ENCODE data around the gene SPP2. TPM values are rescaled to one million over a fixed set of nuclear protein-coding genes. Genes with fewer than 3 reads are reported as not detected.

The SPP2 gene
- total RNA-seq (2014; rRNA removed; shearing (Covaris generic)), result 0.27 TPM in 1 of 2 replicates, not detected in the other

GRCh38 chr2:234050455-234051135, at the start of gene SPP2:
Gene SPP2 (plus strand): TSS chr2:234050702. CDS start chr2:234050787, 85 bp downstream.
- DNase-seq (ENCODE audit: low read depth), result peak; percentile 37

- no peak for DNase-seq (ENCODE audit: low read depth)
These were observed 48.9 kb upstream of the SPP2 start for GRCh38 chr2:234001380-234002160.

GRCh38 chr2:234002281-234002680, 48.2 kb upstream of the SPP2 start:
- DNase-seq (ENCODE audit: low read depth), result no peak

- DNase-seq (ENCODE audit: low read depth), result peak; percentile 95
These were observed 46.4 kb upstream of the SPP2 start for GRCh38 chr2:234003972-234004617.

GRCh38 chr2:234005126-234005525, 45.4 kb upstream of the SPP2 start:
- no peak for DNase-seq (ENCODE audit: low read depth)

GRCh38 chr2:234006501-234006900, 44.0 kb upstream of the SPP2 start:
- DNase-seq (ENCODE audit: low read depth), result no peak

GRCh38 chr2:234014427-234014826, 36.1 kb upstream of the SPP2 start:
- no peak for DNase-seq (ENCODE audit: low read depth)

GRCh38 chr2:234015861-234016260, 34.6 kb upstream of the SPP2 start:
- no peak for DNase-seq (ENCODE audit: low read depth)

GRCh38 chr2:234019896-234020295, 30.6 kb upstream of the SPP2 start:
- no peak for DNase-seq (ENCODE audit: low read depth)

GRCh38 chr2:234020332-234020731, 30.2 kb upstream of the SPP2 start:
- DNase-seq (ENCODE audit: low read depth), result no peak

- DNase-seq (ENCODE audit: low read depth), result no peak
These were observed 28.1 kb upstream of the SPP2 start for GRCh38 chr2:234022424-234022823.

- no peak for DNase-seq (ENCODE audit: low read depth)
These were observed 26.2 kb upstream of the SPP2 start for GRCh38 chr2:234024304-234024703.

- DNase-seq (ENCODE audit: low read depth), result no peak
These were observed 25.0 kb upstream of the SPP2 start for GRCh38 chr2:234025466-234025865.

- DNase-seq (ENCODE audit: low read depth), result peak; percentile 76
These were observed 24.6 kb upstream of the SPP2 start for GRCh38 chr2:234025891-234026401.

GRCh38 chr2:234026693-234027254, 23.7 kb upstream of the SPP2 start:
- DNase-seq (ENCODE audit: low read depth), result no peak

- DNase-seq (ENCODE audit: low read depth), result peak; percentile 44
These were observed 22.9 kb upstream of the SPP2 start for GRCh38 chr2:234027641-234028040.

GRCh38 chr2:234029150-234029733, 21.3 kb upstream of the SPP2 start:
- peak; percentile 64 for DNase-seq (ENCODE audit: low read depth)

- DNase-seq (ENCODE audit: low read depth), result peak; percentile 40
These were observed 19.3 kb upstream of the SPP2 start for GRCh38 chr2:234031207-234031606.

GRCh38 chr2:234032279-234032856, 18.1 kb upstream of the SPP2 start:
- peak; percentile 91 for DNase-seq (ENCODE audit: low read depth)

GRCh38 chr2:234033174-234033573, 17.3 kb upstream of the SPP2 start:
- DNase-seq (ENCODE audit: low read depth), result peak; percentile 5

- DNase-seq (ENCODE audit: low read depth), result no peak
These were observed 16.6 kb upstream of the SPP2 start for GRCh38 chr2:234033885-234034284.

Measured in M059J (cell line).